ENCODE data around the gene GRIN3B.

The GRIN3B gene

DNA sequence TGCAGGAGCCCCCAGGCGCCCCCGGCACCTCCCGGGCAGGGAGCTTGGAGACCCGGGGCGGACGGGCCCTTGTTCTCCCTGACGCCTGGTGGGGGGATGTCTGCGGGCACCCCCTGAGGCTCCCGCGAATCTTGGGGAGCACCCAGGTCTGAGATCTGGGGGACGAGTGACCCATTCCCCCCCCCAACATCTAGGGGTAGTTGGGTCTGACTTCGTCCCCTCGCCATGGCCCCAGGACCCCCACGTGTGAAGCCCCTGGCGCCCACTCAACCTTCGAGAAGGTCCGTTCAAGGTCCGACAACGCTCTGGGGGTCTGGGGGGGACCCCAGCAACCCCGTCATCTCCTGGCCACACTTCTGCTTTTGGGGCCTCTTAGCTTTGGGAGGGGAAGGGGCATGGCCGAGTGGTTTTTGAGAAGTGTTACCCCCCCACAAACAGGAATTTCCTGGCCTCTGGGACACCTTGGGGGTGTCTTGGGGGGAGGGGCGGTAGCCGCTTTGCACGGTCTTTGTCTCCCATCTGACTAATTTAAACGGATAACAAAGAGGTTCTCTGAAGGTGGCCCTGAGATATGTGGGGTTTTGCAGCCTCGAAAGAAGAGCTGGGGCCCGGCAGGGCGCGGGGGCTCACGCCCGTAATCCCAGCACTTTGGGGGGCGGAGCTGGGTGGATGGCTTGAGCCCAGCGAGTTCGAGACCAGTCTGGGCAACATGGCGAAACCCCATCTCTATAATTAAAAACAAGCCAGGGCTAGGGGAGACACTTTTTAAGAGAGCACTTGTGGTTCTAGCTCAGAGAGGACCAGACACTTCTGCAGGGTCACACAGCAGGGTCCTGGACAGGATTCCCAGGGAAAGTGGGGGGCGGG lies 26.8 kb downstream of the GRIN3B start:
- Mint-ChIP-seq H3K9me3 (ENCODE audit: low read depth) (no peaks in the 10 kb centered on the region), H3K36me3 (no peaks in the 10 kb centered on the region), H3K4me1 (ENCODE audit: low read depth) (peaks cover 26% of the 10 kb centered on the region), H3K4me3 (peak overlapping the region; percentile 93), H3K27me3 (no peaks in the 10 kb centered on the region), H3K27ac (peak overlapping the region; percentile 81)

GRCh38 chr19:1027650-1028061 lies 27.4 kb downstream of the GRIN3B start:
- no peaks in the 10 kb centered on the region for H3K27me3 Mint-ChIP-seq
- H3K36me3 Mint-ChIP-seq: no peaks in the 10 kb centered on the region
- peak overlapping the region; percentile 93 for H3K4me3 Mint-ChIP-seq
- no peaks in the 10 kb centered on the region for H3K9me3 Mint-ChIP-seq (ENCODE audit: low read depth)
- peak overlapping the region; percentile 64 for H3K27ac Mint-ChIP-seq
- peaks cover 31% of the 10 kb centered on the region for H3K4me1 Mint-ChIP-seq (ENCODE audit: low read depth)

- Mint-ChIP-seq H3K4me3 (peak overlapping the region; percentile 86), H3K27ac (peak overlapping the region; percentile 64), H3K9me3 (ENCODE audit: low read depth) (no peaks in the 10 kb centered on the region)
Observed at GRCh38 chr19:1028062-1028926, 28.1 kb downstream of the GRIN3B start.

GRCh38 chr19:1032264-1032867 lies 32.1 kb downstream of the GRIN3B start:
- peaks cover 2% of the 10 kb centered on the region for H3K36me3 Mint-ChIP-seq
- H3K9me3 Mint-ChIP-seq (ENCODE audit: low read depth): no peaks in the 10 kb centered on the region
- H3K4me1 Mint-ChIP-seq (ENCODE audit: low read depth): peaks cover 32% of the 10 kb centered on the region
- H3K27me3 Mint-ChIP-seq: no peaks in the 10 kb centered on the region
- H3K27ac Mint-ChIP-seq: no peak overlapping the region
- H3K4me3 Mint-ChIP-seq: no peak overlapping the region

More at GRCh38 chr19:1028062-1028926, 28.1 kb downstream of the GRIN3B start:
- Mint-ChIP-seq H3K4me1 (ENCODE audit: low read depth) (peaks cover 32% of the 10 kb centered on the region), H3K27me3 (no peaks in the 10 kb centered on the region), H3K36me3 (peaks cover under 1% of the 10 kb centered on the region)

DNA sequence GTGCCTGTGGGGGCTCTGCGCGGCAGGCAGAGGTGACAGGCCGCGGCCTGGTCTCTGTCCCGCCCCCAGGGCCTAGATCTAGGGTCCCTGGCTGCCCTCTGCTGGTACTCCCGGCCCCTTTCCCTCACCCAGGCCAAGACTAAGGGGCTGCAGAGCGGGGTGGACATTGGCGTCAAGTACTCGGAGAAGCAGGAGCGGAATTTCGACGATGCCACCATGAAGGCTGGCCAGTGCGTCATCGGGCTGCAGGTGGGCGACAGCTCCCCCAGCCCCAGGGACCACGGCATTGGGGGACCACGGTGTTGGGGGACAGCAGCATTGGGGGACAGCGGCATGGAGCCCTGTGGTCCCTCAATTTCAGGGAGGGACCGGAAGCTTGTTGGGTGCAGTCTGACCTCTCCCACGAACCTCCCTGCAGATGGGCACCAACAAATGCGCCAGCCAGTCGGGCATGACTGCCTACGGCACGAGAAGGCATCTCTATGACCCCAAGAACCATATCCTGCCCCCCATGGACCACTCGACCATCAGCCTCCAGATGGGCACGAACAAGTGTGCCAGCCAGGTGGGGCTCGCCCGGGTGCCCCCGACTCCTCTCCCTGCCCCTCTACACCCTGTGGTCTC lies 35.9 kb downstream of the GRIN3B start:
- H3K4me1 Mint-ChIP-seq (ENCODE audit: low read depth): peaks cover 49% of the 10 kb centered on the region
- H3K27me3 Mint-ChIP-seq: no peaks in the 10 kb centered on the region
- H3K4me3 Mint-ChIP-seq: no peak overlapping the region
- no peak overlapping the region for H3K27ac Mint-ChIP-seq
- no peaks in the 10 kb centered on the region for H3K9me3 Mint-ChIP-seq (ENCODE audit: low read depth)
- H3K36me3 Mint-ChIP-seq: peaks cover 4% of the 10 kb centered on the region

- Mint-ChIP-seq H3K4me1 (ENCODE audit: low read depth) (peaks cover 53% of the 10 kb centered on the region), H3K27me3 (no peaks in the 10 kb centered on the region), H3K36me3 (peaks cover 4% of the 10 kb centered on the region)
Observed at GRCh38 chr19:1037621-1038064, 37.4 kb downstream of the GRIN3B start.

DNA sequence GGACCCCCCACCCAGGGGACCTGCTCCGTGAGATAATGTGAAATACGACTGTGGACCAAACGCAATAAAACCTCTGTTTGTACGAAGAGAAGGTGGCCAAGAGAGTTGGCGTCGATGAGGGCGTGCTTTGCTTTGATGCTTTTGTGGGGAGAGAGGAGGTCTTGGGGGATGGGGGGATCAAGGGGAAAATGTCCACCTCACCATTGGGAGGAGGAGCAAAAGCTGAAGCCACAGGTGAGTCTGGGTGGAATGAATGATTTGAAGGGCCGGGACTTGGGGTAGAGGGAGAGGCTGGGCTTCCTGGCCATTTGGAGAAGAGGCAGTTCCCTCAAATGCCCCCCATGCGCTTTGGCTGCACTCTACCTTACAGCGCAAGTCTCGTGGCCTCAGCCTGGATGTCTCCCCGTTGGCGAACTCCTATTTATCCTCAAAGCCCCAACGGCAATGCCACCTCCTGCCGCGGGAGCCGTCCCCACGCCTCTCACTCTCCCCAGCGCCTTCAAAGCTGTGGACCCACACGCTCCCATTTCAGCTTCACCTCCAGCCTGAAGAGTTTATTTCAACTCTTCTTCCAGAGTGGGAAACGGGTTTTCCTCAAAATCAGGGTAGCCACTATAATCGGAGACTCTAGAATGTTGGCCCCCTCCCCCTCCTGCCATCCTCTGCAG lies 38.9 kb downstream of the GRIN3B start:
- Mint-ChIP-seq H3K4me1 (ENCODE audit: low read depth) (peaks cover 50% of the 10 kb centered on the region), H3K4me3 (peak overlapping the region; percentile 92), H3K36me3 (peaks cover 2% of the 10 kb centered on the region), H3K9me3 (ENCODE audit: low read depth) (no peaks in the 10 kb centered on the region), H3K27me3 (no peaks in the 10 kb centered on the region), H3K27ac (peak overlapping the region; percentile 66)

More at GRCh38 chr19:1037621-1038064, 37.4 kb downstream of the GRIN3B start:
- Mint-ChIP-seq H3K4me3 (peak overlapping the region; percentile 49), H3K27ac (peak overlapping the region; percentile 54), H3K9me3 (ENCODE audit: low read depth) (no peaks in the 10 kb centered on the region)

DNA sequence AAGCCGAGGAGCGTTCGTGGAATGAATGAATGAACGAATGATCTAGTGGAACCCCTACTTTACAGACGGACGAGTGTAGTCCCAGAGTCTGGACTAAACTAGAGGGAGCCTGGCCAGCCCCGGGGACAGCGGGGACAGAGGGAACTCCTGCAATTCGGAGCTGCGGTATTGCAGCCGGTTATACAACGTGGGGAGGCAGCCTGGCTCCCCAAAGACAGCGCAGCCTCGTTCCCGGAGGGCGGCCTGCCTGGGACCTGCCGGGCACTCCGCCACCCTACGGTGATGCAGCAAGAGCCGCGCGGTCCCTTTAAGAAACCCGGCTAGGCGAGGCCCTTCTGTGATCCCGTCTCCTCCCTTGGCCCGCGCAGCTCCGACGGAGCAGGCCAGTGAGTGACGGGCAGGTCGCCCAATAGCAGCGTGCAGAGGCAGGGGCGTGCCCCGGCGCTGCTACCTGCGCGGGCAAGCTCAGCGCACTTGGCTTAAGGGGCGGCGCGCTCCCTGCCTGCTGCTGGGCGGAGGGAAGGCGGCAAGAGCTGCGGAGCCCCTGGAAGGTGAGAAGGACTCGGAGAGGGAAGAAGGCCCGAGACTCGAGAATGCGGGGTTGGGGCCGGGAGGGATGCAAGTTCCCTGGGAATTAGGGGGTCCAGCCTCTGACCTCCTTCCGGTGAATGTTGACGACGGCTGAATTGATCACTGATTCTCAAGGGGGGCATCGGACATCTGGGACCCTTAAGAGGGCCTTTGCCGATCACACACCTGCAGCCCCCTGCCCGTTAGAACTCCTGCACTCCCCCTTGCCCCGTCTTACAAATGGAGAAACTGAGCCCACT lies 39.6 kb downstream of the GRIN3B start, which contains the start of gene ABCA7:
ABCA7 (plus strand) TSS at position 462 of the 830 bp plus-strand sequence. CDS start 1,255 bp downstream, outside the sequence.
- Mint-ChIP-seq H3K4me1 (ENCODE audit: low read depth) (peaks cover 50% of the 10 kb centered on the region), H3K36me3 (peaks cover 2% of the 10 kb centered on the region), H3K27me3 (no peaks in the 10 kb centered on the region), H3K9me3 (ENCODE audit: low read depth) (no peaks in the 10 kb centered on the region), H3K27ac (peak within 1 kb of the TSS; percentile 66), H3K4me3 (peak within 1 kb of the TSS; percentile 92)

- H3K4me1 Mint-ChIP-seq (ENCODE audit: low read depth): peaks cover 45% of the 10 kb centered on the region
- no peaks in the 10 kb centered on the region for H3K27me3 Mint-ChIP-seq
- peak overlapping the region; percentile 92 for H3K4me3 Mint-ChIP-seq
- H3K27ac Mint-ChIP-seq: peak overlapping the region; percentile 41
- peaks cover 2% of the 10 kb centered on the region for H3K36me3 Mint-ChIP-seq
- H3K9me3 Mint-ChIP-seq (ENCODE audit: low read depth): no peaks in the 10 kb centered on the region
Observed at GRCh38 chr19:1040476-1041271, 40.5 kb downstream of the GRIN3B start.

DNA sequence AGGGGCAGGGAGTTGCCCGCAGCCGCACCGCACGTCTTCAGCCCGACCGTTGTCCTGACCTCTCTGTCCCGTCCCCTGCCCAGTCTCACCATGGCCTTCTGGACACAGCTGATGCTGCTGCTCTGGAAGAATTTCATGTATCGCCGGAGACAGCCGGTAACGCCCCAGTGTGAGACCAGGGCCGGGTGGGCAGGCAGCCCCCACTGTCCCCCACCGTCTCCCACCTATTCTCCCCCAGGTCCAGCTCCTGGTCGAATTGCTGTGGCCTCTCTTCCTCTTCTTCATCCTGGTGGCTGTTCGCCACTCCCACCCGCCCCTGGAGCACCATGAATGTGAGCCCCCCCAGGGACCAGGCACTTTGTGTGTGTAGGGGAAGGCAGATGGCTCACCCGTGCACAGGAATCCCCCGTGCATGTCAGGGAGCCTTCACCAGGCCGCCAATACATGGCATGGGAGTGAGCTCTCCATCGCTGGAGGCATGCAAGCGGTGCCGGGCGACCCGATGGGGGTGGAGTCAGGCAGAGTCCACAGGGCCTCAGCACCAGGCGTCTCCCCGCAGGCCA lies 41.1 kb downstream of the GRIN3B start:
- peak overlapping the region; percentile 92 for H3K4me3 Mint-ChIP-seq
- H3K27ac Mint-ChIP-seq: no peak overlapping the region
- H3K36me3 Mint-ChIP-seq: peaks cover 2% of the 10 kb centered on the region
- peaks cover 45% of the 10 kb centered on the region for H3K4me1 Mint-ChIP-seq (ENCODE audit: low read depth)
- no peaks in the 10 kb centered on the region for H3K27me3 Mint-ChIP-seq
- H3K9me3 Mint-ChIP-seq (ENCODE audit: low read depth): no peaks in the 10 kb centered on the region

DNA sequence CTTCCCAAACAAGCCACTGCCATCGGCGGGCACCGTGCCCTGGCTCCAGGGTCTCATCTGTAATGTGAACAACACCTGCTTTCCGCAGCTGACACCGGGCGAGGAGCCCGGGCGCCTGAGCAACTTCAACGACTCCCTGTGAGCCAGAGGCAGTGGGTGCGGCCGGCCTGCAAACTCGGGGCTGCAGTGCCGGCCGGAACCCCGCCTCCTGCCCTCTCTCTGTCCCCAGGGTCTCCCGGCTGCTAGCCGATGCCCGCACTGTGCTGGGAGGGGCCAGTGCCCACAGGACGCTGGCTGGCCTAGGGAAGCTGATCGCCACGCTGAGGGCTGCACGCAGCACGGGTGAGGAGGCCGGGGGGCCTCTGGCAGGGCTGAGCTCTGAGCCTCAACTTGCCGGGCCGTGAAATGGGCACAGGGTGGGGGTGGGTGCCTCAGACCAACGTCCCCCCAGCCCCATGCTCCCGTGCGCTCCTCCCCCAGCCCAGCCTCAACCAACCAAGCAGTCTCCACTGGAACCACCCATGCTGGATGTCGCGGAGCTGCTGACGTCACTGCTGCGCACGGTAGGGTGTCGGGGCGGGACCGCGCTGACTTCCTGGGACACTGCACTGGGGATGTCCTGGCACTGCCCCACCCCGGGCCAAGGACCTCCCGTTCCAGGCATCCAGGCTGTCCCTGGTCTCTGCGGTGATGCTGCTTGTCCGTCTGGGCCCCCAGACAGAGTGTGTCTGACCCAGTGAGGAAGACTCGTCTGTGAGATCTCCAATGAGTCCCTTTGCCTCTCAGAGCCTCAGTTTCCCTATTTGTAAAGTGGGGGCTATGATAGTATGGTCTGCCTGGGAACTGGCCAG lies 41.8 kb downstream of the GRIN3B start:
- no peak overlapping the region for H3K27ac Mint-ChIP-seq
- H3K4me3 Mint-ChIP-seq: peak overlapping the region; percentile 13
- H3K36me3 Mint-ChIP-seq: peaks cover 2% of the 10 kb centered on the region
- no peaks in the 10 kb centered on the region for H3K9me3 Mint-ChIP-seq (ENCODE audit: low read depth)
- no peaks in the 10 kb centered on the region for H3K27me3 Mint-ChIP-seq
- peaks cover 43% of the 10 kb centered on the region for H3K4me1 Mint-ChIP-seq (ENCODE audit: low read depth)

Data from activated naive CD8-positive, alpha-beta T cell (primary cell).